ENCODE measurements around the gene EIF5AL1.
"Not testable (repeated sequence)": the region's sequence is repeated elsewhere in the genome, so short reads cannot be mapped to it uniquely, and the experiment has no call there.

Gene EIF5AL1

DNA sequence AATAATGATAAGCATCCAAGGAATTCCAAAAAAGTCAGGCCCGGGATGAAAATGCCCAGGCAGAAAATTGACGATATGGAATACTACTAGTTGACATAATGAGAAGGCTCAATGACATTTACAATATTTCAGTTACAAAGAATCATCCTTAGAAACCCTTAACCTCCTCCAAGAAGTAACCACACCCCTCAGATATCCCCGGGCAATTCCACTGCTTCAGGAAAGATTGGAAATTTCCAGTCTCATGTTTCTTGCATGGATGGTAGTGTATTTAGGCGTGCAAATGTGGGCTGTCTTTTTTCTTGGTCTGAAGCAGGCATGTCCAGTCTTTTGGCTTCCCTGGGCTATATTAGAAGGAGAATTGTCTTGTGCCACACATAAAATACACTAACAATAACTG, 5.2 kb downstream of the EIF5AL1 start:
- DNase-seq, result not testable (repeated sequence)

DNA sequence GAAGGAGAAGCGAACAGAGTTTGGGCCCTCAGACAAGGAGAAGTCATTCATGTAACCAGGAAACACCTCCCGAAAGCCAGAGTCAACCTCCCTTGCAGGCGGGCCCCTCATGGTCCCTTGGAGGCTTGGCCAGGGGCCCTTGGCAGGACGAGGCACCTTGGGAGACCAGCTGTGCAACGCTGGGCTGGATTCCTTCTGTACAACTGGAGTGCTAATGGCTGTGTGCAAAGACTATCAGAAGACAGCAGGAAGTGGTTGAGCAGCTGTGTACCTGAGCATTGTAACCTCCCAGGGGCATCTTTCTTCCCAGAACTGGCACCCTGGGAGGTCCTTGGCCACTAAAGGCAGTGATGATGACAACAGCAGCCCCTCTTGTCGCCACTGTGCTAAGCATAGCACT, 9.4 kb downstream of the EIF5AL1 start:
- not testable (repeated sequence) for DNase-seq

- DNase-seq, result not testable (repeated sequence)
These were observed 10.1 kb downstream of the EIF5AL1 start for GRCh38 chr10:79522464-79522863.

DNA sequence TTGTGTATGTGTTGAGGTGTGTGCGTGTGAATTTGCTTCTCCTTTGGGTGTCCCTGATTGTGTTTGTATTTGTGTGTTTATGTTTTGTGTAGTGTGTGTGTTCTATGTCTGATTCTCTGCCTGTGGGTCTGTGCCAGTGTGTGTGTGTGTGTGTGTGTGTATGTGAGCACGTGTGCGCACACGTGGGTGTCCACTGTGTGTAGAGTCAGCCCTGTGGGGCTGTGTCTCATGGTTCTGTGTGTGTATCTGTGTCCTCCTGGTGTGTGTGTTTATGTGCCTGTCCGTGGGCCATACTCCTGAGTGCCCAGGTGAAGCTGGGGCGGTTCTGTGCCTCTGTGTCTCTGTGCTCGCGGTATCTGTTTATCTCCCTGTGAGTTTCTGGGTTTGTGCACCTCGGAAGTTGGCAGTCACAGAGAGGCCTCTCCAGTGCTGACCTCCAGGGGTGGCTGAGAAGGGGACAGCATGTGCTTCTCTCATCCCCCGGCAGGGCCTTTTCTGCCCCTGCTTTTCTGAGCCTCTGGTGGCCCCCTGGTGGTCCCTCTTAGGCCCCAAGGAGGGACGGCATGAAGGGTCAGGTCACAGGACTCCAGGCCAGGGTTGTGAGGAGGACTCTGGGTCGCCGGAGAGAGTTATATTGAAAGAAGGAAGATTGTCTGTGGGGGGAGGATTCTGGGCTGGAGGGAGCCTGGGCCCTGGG, 11.0 kb downstream of the EIF5AL1 start:
- not testable (repeated sequence) for DNase-seq

DNA sequence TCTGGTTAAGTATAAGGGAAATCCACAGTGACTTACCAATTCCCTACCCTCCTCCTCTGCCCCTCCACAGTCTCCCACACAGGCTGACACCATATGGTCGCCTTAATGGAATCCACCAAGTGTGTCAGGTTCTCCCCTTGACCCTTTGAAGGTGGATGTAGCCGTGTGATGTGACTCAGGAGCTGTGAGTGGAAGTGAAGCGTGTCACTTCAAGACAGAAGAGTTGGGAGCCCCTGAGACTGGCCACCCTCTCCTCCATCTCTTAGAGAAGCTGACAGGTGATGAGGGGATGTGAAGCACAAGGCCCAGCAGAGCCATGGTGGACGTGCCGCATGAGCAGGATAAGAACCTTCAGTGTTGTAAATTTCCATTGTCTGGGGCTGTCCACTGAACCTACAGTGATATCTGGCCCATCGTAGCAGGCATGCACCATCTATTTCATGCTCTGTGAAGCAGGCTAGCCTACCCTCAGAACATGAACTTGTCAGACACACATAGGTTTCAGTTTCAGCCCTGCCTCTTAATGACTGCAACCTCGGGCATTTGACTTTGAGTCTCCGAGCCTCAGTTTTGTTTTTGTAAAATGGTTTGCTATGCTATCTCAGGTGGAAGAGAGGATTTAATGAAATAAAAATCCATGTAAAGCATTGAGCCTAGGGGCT, 12.8 kb downstream of the EIF5AL1 start:
- not testable (repeated sequence) for DNase-seq

DNA sequence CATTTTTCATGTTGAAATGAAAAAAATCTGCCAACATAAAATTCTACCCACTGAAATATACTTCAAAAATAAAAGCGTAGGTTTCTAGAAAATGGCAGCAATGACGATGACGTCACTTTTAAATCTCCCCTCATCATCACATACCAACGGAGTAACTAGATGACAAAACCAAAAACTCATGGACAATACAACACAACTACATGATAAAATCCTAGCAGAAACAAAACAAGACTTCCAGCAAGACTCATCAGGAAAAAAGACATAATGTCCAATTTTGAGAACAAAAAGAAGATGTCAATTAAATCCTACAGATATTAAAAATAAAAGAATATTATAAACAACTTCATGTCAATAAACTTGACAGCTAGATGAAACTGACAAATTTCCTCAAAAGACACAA, 15.9 kb downstream of the EIF5AL1 start:
- not testable (repeated sequence) for DNase-seq

DNA sequence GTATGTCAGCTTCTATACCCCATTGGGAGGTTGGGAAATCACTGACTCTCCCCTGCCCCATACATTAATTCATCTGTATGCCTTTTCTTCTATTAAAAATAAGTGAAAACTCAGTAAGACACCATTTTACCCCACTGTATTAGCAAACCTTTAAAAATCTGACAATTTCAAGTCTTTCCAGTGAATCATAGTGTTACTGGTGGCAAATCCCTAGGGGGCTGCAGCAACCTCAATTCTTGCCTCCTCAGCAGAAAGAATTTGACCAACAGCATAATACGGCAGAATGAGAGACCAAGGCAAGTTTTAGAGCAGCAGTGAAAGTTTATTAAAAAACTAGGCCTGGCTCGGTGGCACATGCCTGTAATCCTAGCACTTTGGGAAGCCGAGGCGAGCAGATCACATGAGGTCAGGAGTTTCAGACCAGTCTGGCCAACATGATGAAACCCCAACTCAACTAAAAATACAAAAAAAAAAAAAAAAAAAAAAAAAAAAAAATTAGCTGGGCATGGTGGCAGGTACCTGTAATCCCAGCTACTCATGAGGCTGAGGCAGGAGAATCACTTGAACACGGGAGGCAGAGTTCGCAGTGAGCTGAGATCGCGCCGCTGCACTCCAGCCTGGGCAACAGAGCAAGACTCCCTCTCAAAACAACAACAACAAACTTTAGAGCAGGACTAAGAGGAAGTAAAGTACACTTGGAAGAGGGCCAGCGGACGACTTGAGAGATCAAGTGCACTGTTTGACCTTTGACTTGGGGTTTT, 21.0 kb downstream of the EIF5AL1 start:
- not testable (repeated sequence) for DNase-seq

DNA sequence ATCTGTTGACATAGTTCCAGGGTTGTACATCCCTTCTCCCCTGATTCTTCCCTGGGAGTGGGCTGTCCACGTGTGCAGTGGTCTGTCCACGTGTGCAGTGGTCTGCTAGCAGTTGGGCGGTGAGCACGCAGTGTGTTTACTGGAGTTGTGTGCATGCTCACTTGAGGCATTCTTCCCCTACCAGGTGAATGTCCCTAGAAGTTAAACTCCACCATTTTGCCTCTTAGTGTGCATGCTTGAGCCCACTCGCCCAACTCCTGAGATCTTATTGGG, 21.5 kb downstream of the EIF5AL1 start:
- not testable (repeated sequence) for DNase-seq

DNA sequence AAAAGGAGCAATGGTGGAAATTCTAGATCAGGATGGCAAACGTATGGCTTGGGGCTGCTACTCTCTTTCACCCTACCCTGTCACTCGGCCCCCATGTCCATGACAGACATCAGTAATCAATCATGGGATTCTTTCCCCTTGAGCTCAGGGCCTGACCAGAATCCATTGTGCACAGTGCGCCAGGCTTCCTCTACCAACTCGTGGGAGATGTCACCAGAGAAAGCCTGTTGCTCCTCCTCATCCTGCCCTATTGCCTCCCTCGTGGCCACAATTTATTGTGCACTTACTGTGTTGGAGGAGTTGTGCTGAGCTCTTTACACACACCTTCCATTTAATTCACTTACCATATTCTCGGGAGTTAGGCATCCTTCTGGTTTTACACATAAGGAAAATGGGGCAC, 26.0 kb downstream of the EIF5AL1 start:
- not testable (repeated sequence) for DNase-seq

- not testable (repeated sequence) for DNase-seq
These were observed 28.6 kb downstream of the EIF5AL1 start for GRCh38 chr10:79540930-79541329.

- DNase-seq, result no peak
These were observed 30.3 kb downstream of the EIF5AL1 start for GRCh38 chr10:79542626-79543025.

DNA sequence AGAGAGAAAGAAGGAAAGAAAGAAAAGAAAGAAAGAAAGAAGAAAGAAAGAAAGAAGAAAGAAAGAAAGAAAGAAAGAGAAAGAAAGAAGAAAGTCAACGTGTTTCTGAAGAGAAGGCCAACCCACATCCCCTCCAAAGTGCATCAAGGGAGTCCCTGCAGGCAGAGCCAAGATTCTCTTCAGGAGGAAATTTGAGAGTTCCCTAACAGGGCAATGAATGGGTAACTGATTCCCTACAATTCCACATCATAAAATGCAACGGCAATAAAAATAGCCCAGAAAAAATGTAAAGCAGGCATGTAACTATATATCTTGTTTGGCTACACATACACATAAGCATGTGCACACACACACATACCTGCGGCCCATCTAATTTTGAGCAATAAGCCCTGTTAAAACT, 32.1 kb downstream of the EIF5AL1 start:
- not testable (repeated sequence) for DNase-seq

GRCh38 chr10:79544926-79545659, 32.8 kb downstream of the EIF5AL1 start:
- not testable (repeated sequence) for DNase-seq

DNA sequence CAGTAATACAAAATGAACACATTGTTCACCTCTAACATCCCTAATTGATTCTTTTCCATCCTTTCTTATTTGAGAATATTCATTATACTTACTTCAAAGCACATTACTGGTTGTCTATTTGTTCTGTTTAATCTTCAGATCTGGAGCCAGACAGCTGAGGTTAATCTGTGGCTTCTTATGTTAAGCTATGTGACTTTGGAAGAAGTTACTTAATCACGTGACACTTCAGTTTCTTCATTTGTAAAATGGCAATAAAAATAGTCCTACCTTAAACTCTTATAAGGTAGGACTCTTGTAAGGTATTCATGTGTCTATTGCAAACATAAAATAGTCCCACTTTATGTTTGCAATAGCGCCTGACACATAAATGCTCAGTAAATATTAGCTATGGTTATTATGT, 34.8 kb downstream of the EIF5AL1 start:
- not testable (repeated sequence) for DNase-seq

- DNase-seq, result no peak
These were observed 35.6 kb downstream of the EIF5AL1 start for GRCh38 chr10:79547973-79548372.

GRCh38 chr10:79552143-79552542, 39.8 kb downstream of the EIF5AL1 start:
- DNase-seq, result no peak

DNA sequence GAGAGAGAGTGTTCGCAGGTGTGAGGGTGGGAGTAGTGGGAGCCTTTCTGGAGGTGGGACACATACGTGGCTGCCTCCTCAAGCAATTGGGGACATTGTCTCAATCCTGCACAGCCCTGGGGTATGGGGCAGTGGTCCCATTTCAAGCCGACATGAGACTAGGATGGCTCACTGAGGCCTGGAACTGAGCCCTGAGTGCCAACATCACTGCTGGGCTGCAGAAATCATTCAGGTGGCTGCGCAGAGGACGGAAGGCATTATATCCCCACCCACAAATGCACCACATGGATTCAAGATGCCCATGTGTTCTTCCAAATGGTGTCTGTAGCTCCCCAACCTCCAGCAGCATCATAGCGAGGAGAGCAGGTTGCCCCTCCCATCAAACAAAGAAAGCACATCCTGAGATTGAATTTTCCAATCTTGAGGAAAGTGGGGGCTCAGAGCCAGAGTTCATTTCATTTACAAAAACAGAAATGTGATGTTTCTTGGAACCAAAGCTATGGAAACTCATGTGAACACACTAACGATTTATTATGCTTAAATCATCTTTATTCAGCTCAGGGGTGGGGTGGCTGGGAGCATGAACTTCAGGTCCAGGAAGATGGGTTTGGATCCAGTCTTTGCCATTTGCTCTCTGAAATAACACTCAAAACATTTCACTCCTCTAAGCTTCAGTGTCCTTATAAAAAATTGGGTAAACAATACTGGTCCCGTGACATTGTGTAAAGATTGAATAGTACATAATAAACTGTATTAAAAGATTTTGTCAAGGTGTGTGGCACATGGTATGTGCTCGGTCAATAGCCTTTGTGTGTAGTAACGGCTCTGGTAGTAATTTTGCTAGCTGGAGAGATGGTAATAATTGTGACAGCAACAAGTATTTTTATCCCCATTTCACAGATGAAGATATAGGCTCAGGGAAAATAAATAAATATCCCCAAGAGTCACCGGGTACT, 43.3 kb downstream of the EIF5AL1 start:
- DNase-seq, result no peak

DNA sequence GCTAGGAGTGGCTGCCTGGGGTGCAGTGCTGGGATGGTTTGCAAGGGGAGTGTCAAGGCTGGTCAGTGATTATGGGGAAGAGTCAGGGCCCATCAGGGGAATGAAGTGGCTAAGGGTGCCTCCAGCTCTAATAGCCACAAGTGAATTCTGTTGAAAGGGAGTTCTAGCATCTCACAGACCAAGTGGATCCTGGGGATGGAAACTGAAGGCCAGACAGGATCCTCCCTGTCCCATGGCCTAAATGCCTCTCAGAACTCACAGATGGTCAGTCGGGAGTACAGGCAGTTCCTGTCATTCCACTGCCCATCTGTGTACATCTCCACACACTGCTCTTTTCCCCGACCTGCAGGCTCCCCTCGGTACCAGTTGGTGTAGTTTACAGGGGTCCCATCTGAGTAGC, 44.6 kb downstream of the EIF5AL1 start:
- DNase-seq, result not testable (repeated sequence)

- DNase-seq, result no peak
These were observed 47.4 kb downstream of the EIF5AL1 start for GRCh38 chr10:79559726-79560125.

- no peak for DNase-seq
These were observed 47.9 kb downstream of the EIF5AL1 start, which contains the start of gene SFTPA2 for GRCh38 chr10:79560160-79560709. SFTPA2 (minus strand) TSS chr10:79560407; CDS start chr10:79559483, 924 bp downstream.

GRCh38 chr10:79561257-79561656, 48.9 kb downstream of the EIF5AL1 start:
- no peak for DNase-seq
